Liver (tissue), 3 donors: Measurements from ENCODE around the gene DIAPH2.

Experiments
- CTCF ChIP-seq: fragments of 150-350 bp; IDR thresholded peaks from 2 replicates; pipeline ENCODE4 v1.5.1; 2017; ENCODE audit warnings: improper control_type of control experiment, low read depth, low read length; ENCODE audit not compliant: missing input control
- TAF1 ChIP-seq: conservative IDR thresholded peaks from 2 replicates; pipeline ENCODE4 v1.6.1; 2016; ENCODE audit warnings: antibody characterized with exemption, mild to moderate bottlenecking
- donor health status: healthy.
- donor health status: healthy.

GRCh38 chrX:97431281-97431680 is 746.6 kb downstream of the DIAPH2 start:
- TF ChIP-seq CTCF (no peak), TAF1 (no peak)
